ENCODE data around the gene NDST4.

NDST4 gene

DNA sequence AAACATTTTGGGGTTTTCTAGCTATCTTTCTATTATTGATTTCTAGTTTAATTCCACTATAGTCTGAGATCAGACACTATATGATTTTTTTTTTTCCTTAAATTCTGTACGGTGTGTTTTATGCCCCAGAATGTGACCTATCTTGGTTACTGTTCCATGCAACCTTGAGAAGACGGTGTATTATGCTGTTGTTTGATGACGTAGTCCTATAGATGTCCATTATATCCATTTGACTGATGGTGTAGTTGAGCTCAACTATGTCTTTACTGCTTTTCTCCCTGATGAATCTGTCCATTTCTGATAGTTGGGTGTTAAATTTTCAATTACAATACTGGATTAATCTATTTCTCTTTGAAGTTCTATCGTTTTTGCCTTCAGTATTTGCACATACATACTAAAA is 212.5 kb downstream of the NDST4 start:
- DNase-seq, result no peak

- no peak for DNase-seq
Measured at GRCh38 chr4:114890773-114891172, 222.6 kb downstream of the NDST4 start.

GRCh38 chr4:114886761-114887160 is 226.7 kb downstream of the NDST4 start:
- DNase-seq, result no peak

DNA sequence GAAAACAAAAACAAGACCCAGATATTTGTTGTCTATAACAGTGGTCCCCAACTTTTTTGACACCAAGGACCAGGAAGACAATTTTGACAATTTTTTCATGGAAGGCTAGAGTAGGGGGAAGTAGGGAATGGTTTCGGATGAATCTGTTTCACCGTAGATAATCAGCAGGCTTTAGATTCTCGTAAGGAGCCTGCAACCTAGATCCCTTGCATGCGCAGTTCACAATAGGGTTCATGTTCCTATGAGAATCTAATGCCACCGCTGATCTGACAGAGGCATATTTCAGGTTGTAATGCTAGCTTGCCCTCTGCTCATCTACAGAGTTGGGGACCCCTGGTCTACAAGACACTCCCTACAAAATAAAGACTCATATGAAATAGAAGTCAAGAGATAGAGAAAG is 229.8 kb downstream of the NDST4 start:
- DNase-seq, result no peak

GRCh38 chr4:114879916-114880669 is 233.3 kb downstream of the NDST4 start:
- DNase-seq, result no peak

- DNase-seq, result no peak
Measured at GRCh38 chr4:114875630-114876029, 237.8 kb downstream of the NDST4 start.

DNA sequence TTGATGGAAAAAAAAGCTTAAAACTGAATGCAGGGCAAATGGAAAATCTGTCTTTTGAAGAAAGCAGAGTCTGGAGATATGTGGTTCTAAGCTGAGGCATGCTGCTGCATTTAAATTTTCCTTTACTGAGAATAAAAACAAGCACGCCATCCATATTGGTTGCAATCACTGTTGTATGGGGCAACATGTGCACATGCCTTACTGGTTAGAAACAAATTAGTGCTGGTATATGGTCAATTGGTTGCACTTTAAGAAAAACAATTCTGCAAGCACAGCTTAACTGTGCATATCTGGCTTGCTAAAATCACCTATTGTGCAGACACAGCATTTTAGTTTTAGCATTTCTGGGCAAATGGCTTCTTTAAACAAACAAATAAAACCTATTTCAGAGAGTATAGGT is 239.1 kb downstream of the NDST4 start:
- DNase-seq, result no peak

GRCh38 chr4:114870987-114871386 is 242.4 kb downstream of the NDST4 start:
- no peak for DNase-seq

DNA sequence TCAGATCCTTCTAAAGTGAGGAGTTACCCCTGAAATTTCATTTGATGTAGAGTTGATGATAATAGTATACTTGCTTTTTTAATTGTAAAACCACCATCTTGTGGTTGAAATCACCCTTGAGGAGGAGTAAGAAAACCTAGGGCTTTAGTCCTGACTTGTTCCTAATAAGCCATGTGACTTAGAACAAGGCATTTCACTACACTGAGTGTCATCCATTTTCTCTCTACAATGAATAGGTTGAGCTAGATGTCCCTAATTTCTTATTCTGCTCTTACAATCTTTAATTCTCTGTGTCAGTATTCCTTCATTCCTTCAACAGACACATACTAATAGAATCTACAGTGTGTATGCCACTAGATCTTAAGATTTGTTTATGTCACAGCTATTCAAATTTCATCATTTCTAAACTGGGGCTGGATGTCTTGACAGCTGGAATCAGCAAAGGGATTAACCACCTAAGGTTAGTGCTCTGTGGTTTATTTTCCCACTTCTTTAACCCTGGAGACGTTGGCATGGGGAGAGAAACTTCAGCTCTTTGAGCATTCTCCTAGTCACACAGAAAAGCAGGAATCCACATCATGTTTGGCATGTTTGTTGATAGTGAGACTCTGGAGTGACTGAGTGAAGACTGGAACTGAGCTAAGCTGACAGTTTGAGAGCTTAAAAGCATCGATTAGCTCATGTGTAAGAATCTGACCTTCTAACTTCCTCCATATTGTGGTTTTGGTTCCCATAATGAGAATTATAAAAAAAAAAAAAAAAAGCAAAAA is 246.3 kb downstream of the NDST4 start:
- no peak for DNase-seq

GRCh38 chr4:114864060-114864459 is 249.4 kb downstream of the NDST4 start:
- no peak for DNase-seq

- DNase-seq, result no peak
Measured at GRCh38 chr4:114860786-114861185, 252.6 kb downstream of the NDST4 start.

DNA sequence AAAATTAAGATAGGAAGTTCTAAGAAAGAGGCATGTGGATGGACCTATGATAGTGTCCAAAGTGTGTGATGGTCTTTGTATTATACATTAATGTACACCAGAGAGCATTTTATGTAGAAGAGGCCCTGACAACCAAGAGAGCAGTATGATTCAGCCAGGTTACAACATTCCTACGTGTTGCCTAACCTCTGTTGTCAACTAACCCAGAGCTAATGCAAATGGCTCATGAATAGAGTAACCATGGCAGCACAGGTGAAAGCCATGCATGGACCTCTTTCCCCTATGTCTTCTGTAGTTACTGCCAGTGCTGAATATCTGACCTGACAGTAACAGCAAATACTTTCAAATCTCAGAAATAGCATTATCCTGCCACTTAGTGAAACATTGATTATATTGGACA is 255.6 kb downstream of the NDST4 start:
- DNase-seq, result no peak

- DNase-seq, result no peak
Measured at GRCh38 chr4:114839986-114840385, 273.4 kb downstream of the NDST4 start.

DNA sequence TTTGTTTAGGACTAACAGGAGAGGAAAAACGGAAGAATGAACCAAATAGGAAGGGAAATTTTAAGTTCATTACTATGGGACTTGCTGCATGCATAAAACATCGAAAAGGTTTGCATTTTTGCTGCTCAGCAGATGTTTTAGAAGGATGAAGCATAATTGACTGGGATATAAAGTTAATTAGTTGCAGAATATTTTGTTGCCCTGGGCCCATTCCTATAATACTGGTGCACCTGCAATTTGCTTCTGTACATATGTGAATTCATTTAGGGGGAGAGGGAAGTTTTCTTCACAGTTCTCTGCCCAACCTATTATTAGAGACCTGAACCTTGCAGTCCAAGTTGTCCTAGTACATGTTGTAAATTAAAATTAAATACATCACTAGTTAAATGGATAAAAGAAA is 282.8 kb downstream of the NDST4 start:
- DNase-seq, result no peak

DNA sequence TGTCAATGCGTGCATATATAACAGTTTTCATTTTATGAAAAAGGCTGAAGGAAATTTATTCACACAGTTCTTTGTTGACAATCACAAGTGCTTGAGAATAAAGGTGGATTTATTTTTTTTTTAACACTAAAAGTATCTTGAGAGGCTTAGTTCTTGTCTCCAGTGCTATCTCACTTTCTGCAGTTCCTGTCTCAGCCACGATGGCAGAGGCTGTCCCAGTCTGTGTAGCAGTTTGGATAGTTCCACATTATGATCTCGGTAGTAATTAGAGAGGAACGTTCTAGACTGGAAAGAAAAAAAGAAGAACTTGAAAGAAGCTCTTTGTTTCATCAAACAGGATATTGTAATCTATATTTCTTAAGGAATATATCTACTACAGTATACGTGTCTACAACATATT is 285.8 kb downstream of the NDST4 start:
- DNase-seq, result no peak

- DNase-seq, result no peak
Measured at GRCh38 chr4:114815760-114816159, 297.7 kb downstream of the NDST4 start.

GRCh38 chr4:114813961-114814360 is 299.5 kb downstream of the NDST4 start:
- DNase-seq, result no peak

GRCh38 chr4:114811564-114812301 is 301.7 kb downstream of the NDST4 start:
- DNase-seq, result no peak

- peak; percentile 73 for DNase-seq
Measured at GRCh38 chr4:114807759-114808404, 305.5 kb downstream of the NDST4 start.

GRCh38 chr4:114807357-114807756 is 306.1 kb downstream of the NDST4 start:
- DNase-seq, result no peak

DNA sequence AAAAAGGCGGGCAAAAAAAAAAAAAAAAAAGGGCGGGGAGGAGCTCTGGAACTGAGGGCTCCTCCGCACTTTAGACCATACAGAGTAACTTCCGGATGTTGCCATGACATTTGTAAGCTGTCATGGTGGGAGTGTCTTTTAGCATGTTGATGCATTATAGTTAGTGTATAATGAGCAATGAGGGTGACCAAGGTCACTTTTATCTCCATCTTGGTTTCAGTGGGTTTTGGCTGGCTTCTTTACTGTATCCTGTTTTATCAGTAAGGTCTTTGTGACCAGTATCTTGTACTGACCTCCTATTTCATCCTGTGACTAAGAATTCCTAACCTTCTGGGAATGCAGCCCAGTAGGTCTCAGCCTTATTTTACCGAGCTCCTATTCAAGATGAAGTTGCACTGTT is 321.4 kb downstream of the NDST4 start:
- DNase-seq, result no peak

GRCh38 chr4:114785570-114785969 is 327.9 kb downstream of the NDST4 start:
- no peak for DNase-seq

- no peak for DNase-seq
Measured at GRCh38 chr4:114783215-114783595, 330.2 kb downstream of the NDST4 start.

All from hematopoietic multipotent progenitor cell treated with erythropoietin and hydrocortisone succinate and interleukin-3 and kit ligand, for 4 days (in vitro differentiated cells).